SW480 (cell line): ENCODE measurements around the gene TRIM2.

ENCODE experiments used
- DNase-seq: peaks from one replicate; pipeline ENCODE4 v3.0.0-alpha.2; 2016; ENCODE audit warnings: low spot score

TRIM2 gene

GRCh38 chr4:153375303-153375702 lies 171.1 kb downstream of the TRIM2 start:
- no peak for DNase-seq

- no peak for DNase-seq
Observed at GRCh38 chr4:153383131-153383530, 178.9 kb downstream of the TRIM2 start.

- no peak for DNase-seq
Observed at GRCh38 chr4:153384160-153384559, 179.9 kb downstream of the TRIM2 start.

- DNase-seq, result no peak
Observed at GRCh38 chr4:153385784-153386183, 181.5 kb downstream of the TRIM2 start.

GRCh38 chr4:153387981-153388380 lies 183.7 kb downstream of the TRIM2 start:
- no peak for DNase-seq
